Neuronal stem cell (in vitro differentiated cells): ENCODE measurements around the gene NAB2.
A peak's percentile ranks its signal among the peaks of the same experiment; 100 is the strongest.

Source experiments
- DNase-seq: peaks from one replicate; pipeline ENCODE4 v3.0.0-alpha.2; 2013; ENCODE audit warnings: low spot score
- H2AFZ ChIP-seq: one replicate; pipeline ENCODE4 v1.6.1; 2013; ENCODE audit warnings: mild to moderate bottlenecking, low read length, inconsistent platforms
- H2AK5ac ChIP-seq: 2 replicates; pipeline ENCODE4 v1.6.1; 2013; ENCODE audit warnings: low read depth, mild to moderate bottlenecking, inconsistent platforms, low read length, moderate library complexity, mixed read lengths
- H2BK120ac ChIP-seq: 2 replicates; pipeline ENCODE4 v1.6.1; 2013; ENCODE audit warnings: low read depth, mild to moderate bottlenecking, inconsistent platforms, low read length, moderate library complexity, mixed read lengths
- H2BK12ac ChIP-seq: one replicate; pipeline ENCODE4 v1.6.1; 2013; ENCODE audit warnings: low read length, inconsistent platforms
- H2BK15ac ChIP-seq: 2 replicates; pipeline ENCODE4 v1.6.1; 2013; ENCODE audit warnings: mild to moderate bottlenecking, low read length, inconsistent platforms, mixed read lengths
- H2BK5ac ChIP-seq: one replicate; pipeline ENCODE4 v1.6.1; 2013; ENCODE audit warnings: inconsistent platforms, mild to moderate bottlenecking, low read length, moderate library complexity
- H3K14ac ChIP-seq: one replicate; pipeline ENCODE4 v1.6.1; 2013; ENCODE audit warnings: low read length, inconsistent platforms
- H3K18ac ChIP-seq: 2 replicates; pipeline ENCODE4 v1.6.1; 2013; ENCODE audit warnings: low read length, inconsistent platforms
- H3K23ac ChIP-seq: 2 replicates; pipeline ENCODE4 v1.6.1; 2013; ENCODE audit warnings: low read depth, mild to moderate bottlenecking, mixed read lengths, low read length, inconsistent platforms; ENCODE audit not compliant: poor library complexity
- H3K27ac ChIP-seq: replicated peaks from 3 replicates; pipeline ENCODE4 v1.5.1; 2013; ENCODE audit warnings: low read length, inconsistent platforms
- H3K27me3 ChIP-seq, 3 experiments: 2 replicates each; pipeline ENCODE4 v1.6.1; 2013; ENCODE audit warnings: low read length in 3 of 3, mild to moderate bottlenecking in 2 of 3, inconsistent platforms in 1 of 3, low read depth in 1 of 3, mixed read lengths in 1 of 3, moderate library complexity in 1 of 3; ENCODE audit not compliant: control insufficient read depth in 3 of 3, insufficient read depth in 3 of 3
- H3K36me3 ChIP-seq, 2 donors: replicated peaks in 1 of 2; 2 replicates each; pipeline ENCODE4 v1.6.1; 2013; ENCODE audit warnings: low read length in 2 of 2; ENCODE audit not compliant: control insufficient read depth in 2 of 2, insufficient read depth in 2 of 2
- H3K4ac ChIP-seq: 2 replicates; pipeline ENCODE4 v1.6.1; 2013; ENCODE audit warnings: inconsistent platforms, mild to moderate bottlenecking, low read length, moderate library complexity
- H3K4me1 ChIP-seq, 2 donors: 1 replicate in 1 of 2; 2 replicates in 1 of 2; pipeline ENCODE4 v1.6.1; 2013; ENCODE audit warnings: low read length in 2 of 2, low read depth in 1 of 2; ENCODE audit not compliant: control insufficient read depth in 2 of 2, insufficient read depth in 1 of 2
- H3K4me2 ChIP-seq: one replicate; pipeline ENCODE4 v1.6.1; 2013; ENCODE audit warnings: mild to moderate bottlenecking, low read length, inconsistent platforms; ENCODE audit not compliant: insufficient read depth, poor library complexity, severe bottlenecking
- H3K4me3 ChIP-seq, 2 donors: 2 replicates each; pipeline ENCODE4 v1.5.1; 2013; ENCODE audit warnings: low read length in 2 of 2, mild to moderate bottlenecking in 2 of 2, inconsistent platforms in 1 of 2, moderate library complexity in 1 of 2
- H3K79me1 ChIP-seq: one replicate; pipeline ENCODE4 v1.6.1; 2013; ENCODE audit warnings: low read depth, mild to moderate bottlenecking, inconsistent platforms, low read length, moderate library complexity
- H3K9ac ChIP-seq: one replicate; pipeline ENCODE4 v1.6.1; 2013; ENCODE audit warnings: mild to moderate bottlenecking, low read depth, low read length, inconsistent platforms; ENCODE audit not compliant: poor library complexity
- H3K9me3 ChIP-seq, 2 donors: replicated peaks in 1 of 2; 2 replicates each; pipeline versions ENCODE3 to v1.6.1; 2013; ENCODE audit warnings: low read length in 2 of 2, mild to moderate bottlenecking in 2 of 2, inconsistent platforms in 1 of 2, low read depth in 1 of 2, mixed read lengths in 1 of 2, moderate library complexity in 1 of 2; ENCODE audit not compliant: control insufficient read depth in 2 of 2, insufficient read depth in 1 of 2
- H4K8ac ChIP-seq: one replicate; pipeline ENCODE4 v1.6.1; 2013; ENCODE audit warnings: low read depth, mild to moderate bottlenecking, inconsistent platforms, low read length, moderate library complexity
- H4K91ac ChIP-seq: one replicate; pipeline ENCODE4 v1.6.1; 2013; ENCODE audit warnings: low read length, low read depth, mild to moderate bottlenecking, inconsistent platforms; ENCODE audit not compliant: poor library complexity
- WGBS, 2 donors: extraction: QIAGEN DNeasy Blood & Tissue Kit; methylation state at CpG; one replicate each; pipeline ENCODE4 v1.1.7; 2013; ENCODE audit warnings: missing lambda C conversion rate in 2 of 2, mixed read lengths in 1 of 2; ENCODE audit not compliant: insufficient read length in 2 of 2, insufficient replicate concordance in 1 of 2; ENCODE audit errors: extremely low coverage in 2 of 2; 5-methylcytosine and 5-hydroxymethylcytosine counted together

The NAB2 gene

DNA sequence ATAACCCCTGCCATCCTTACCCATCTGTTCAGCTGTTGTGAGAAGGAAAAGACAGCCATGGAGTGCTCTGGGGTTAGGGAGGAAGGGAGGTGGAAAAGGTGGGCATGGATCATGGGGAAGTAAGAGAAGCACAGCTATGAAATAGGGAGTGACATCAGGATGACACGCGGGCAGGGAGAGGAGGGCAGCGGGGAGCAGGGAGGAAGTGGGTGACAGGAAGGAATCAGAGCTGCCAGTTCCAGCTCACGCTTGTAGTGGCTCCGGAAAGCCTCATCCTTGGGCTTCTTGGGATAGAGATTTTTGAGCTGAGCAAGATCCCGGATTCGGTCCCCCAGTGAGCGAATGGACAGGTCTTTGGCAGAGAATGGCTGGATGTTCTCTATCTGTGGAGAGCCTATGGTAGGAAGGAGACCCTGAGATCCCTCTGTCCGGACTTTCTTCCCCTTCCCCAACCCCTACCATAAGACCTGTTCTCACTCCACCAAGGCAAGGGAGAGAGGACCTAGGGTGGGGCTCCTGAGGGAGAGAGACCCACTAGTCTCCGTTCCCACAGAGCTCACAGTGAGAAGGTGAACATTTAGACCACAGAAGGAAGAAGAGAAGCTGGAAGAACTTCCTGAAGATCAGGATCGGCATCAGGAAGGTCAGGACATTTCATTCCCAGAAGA is 10.3 kb downstream of the NAB2 start:
- Histone ChIP-seq H2AFZ (no peak overlapping the region), H3K36me3 (peaks cover 17 to 77% of the 10 kb centered on the region in 2 donors), H3K4me3 (no peak overlapping the region), H3K14ac (no peak overlapping the region), H3K23ac (peak overlapping the region; percentile 3), H2BK120ac (no peak overlapping the region), H3K4ac (no peak overlapping the region), H3K9me3 (no peaks in the 10 kb centered on the region), H3K4me1 (peaks cover 20 to 22% of the 10 kb centered on the region in 2 donors), H2BK12ac (peak overlapping the region; percentile 36), H2BK5ac (no peak overlapping the region), H4K91ac (no peak overlapping the region), H3K27me3 (no peaks in the 10 kb centered on the region), H3K18ac (no peak overlapping the region), H3K79me1 (peaks cover 4% of the 10 kb centered on the region), H4K8ac (no peak overlapping the region), H3K9ac (no peak overlapping the region), H2AK5ac (no peak overlapping the region), H2BK15ac (peak overlapping the region; percentile 69), H3K27ac (no peak overlapping the region), H3K4me2 (no peak overlapping the region)
- no CpG with 5 or more reads among the region's 11 CpGs for WGBS, 2 donors
- no peak for DNase-seq

- Histone ChIP-seq H3K36me3 (peaks cover 11 to 77% of the 10 kb centered on the region in 2 donors), H3K9me3 (no peaks in the 10 kb centered on the region), H3K4me1 (peaks cover 14 to 16% of the 10 kb centered on the region in 2 donors), H3K14ac (no peak overlapping the region), H2AK5ac (peak overlapping the region; percentile 64), H2BK5ac (no peak overlapping the region), H3K18ac (peak overlapping the region; percentile 67), H2BK15ac (peak overlapping the region; percentile 69), H3K27me3 (no peaks in the 10 kb centered on the region), H4K8ac (no peak overlapping the region), H3K9ac (no peak overlapping the region), H3K4me3 (no peak overlapping the region), H2BK120ac (no peak overlapping the region), H3K79me1 (no peaks in the 10 kb centered on the region), H3K27ac (no peak overlapping the region), H3K4me2 (no peak overlapping the region), H2BK12ac (no peak overlapping the region), H4K91ac (no peak overlapping the region), H3K4ac (no peak overlapping the region), H3K23ac (no peak overlapping the region), H2AFZ (no peak overlapping the region)
- no peak for DNase-seq
- no CpG with 5 or more reads among the region's 12 CpGs for WGBS, 2 donors
Measured at GRCh38 chr12:57099766-57100165, 10.9 kb downstream of the NAB2 start.

- Histone ChIP-seq H2BK12ac (no peak overlapping the region), H3K36me3 (peaks cover 0 to 77% of the 10 kb centered on the region in 2 donors), H2BK120ac (no peak overlapping the region), H2BK15ac (no peak overlapping the region), H3K79me1 (no peaks in the 10 kb centered on the region), H3K23ac (no peak overlapping the region), H2AK5ac (peak overlapping the region; percentile 73), H3K18ac (peak overlapping the region; percentile 77), H3K4ac (no peak overlapping the region), H3K14ac (no peak overlapping the region), H3K4me3 (no peak overlapping the region), H4K8ac (no peak overlapping the region), H3K9me3 (no peaks in the 10 kb centered on the region), H2AFZ (no peak overlapping the region), H3K27ac (no peak overlapping the region), H3K4me1 (peaks cover 6 to 8% of the 10 kb centered on the region in 2 donors), H3K27me3 (no peaks in the 10 kb centered on the region), H2BK5ac (no peak overlapping the region), H3K9ac (peak overlapping the region; percentile 9), H3K4me2 (no peak overlapping the region), H4K91ac (no peak overlapping the region)
- no CpG with 5 or more reads among the region's 15 CpGs for WGBS, 2 donors
- DNase-seq = no peak
Measured at GRCh38 chr12:57101892-57102695, 13.2 kb downstream of the NAB2 start.

GRCh38 chr12:57103856-57104255 is 14.9 kb downstream of the NAB2 start:
- Histone ChIP-seq H3K27ac (no peak overlapping the region), H3K18ac (no peak overlapping the region), H3K4ac (no peak overlapping the region), H4K91ac (no peak overlapping the region), H4K8ac (no peak overlapping the region), H3K4me2 (no peak overlapping the region), H3K36me3 (peaks cover 0 to 76% of the 10 kb centered on the region in 2 donors), H2BK15ac (no peak overlapping the region), H3K79me1 (no peaks in the 10 kb centered on the region), H2BK12ac (no peak overlapping the region), H3K14ac (no peak overlapping the region), H3K4me1 (peaks cover 6 to 8% of the 10 kb centered on the region in 2 donors), H2AFZ (no peak overlapping the region), H3K23ac (no peak overlapping the region), H3K9ac (no peak overlapping the region), H2BK5ac (no peak overlapping the region), H3K9me3 (no peaks in the 10 kb centered on the region), H2BK120ac (no peak overlapping the region), H3K27me3 (no peaks in the 10 kb centered on the region), H3K4me3 (no peak overlapping the region), H2AK5ac (no peak overlapping the region)
- DNase-seq = no peak
- no CpG with 5 or more reads among the region's 7 CpGs for WGBS, 2 donors
